ENCODE results near the gene GGCT.

GGCT gene

DNA sequence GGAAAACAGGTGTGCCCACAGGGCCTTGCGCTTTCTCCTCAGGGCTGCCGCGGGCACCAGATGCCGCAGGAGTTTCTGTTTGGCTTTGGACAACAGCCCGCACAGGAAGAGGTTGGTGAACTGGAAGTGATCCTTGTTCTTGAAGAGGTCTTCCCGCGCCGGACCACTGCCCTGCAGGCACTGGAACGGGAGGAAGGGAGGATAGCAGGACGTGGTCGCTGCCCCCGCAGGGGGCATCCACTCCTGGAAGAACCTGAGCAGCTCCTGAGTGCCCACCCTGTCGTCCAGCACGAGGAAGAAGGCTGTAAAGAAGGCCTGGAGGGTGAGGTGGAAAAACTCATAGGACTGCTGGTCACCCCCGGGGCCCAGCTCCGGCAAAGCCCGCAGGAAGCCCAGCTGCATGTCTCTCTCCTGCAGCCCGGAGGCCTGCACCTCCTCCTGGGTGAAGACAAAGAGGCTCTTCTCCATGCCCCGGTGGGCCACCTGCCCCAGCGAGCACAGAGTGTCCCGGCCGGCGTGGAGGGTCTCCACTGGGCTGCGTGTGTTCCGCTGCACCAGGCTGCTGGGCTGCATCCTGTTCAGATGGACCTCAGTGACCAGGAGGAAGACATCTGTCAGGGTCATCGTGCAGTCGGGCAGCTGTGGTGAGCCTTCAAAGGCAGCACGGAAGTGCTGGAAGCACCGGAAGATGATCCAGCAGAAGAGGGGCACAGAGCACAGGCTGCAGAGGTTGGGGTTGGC lies 52.9 kb downstream of the GGCT start:
- H3K4me3 ChIP-seq (ENCODE audit: insufficient read depth, low read length, poor library complexity, severe bottlenecking) = no peak overlapping the region
- H3K79me2 ChIP-seq (ENCODE audit: insufficient read depth, low read length) = no peaks in the 10 kb centered on the region
- TF ChIP-seq, protein P1, sequence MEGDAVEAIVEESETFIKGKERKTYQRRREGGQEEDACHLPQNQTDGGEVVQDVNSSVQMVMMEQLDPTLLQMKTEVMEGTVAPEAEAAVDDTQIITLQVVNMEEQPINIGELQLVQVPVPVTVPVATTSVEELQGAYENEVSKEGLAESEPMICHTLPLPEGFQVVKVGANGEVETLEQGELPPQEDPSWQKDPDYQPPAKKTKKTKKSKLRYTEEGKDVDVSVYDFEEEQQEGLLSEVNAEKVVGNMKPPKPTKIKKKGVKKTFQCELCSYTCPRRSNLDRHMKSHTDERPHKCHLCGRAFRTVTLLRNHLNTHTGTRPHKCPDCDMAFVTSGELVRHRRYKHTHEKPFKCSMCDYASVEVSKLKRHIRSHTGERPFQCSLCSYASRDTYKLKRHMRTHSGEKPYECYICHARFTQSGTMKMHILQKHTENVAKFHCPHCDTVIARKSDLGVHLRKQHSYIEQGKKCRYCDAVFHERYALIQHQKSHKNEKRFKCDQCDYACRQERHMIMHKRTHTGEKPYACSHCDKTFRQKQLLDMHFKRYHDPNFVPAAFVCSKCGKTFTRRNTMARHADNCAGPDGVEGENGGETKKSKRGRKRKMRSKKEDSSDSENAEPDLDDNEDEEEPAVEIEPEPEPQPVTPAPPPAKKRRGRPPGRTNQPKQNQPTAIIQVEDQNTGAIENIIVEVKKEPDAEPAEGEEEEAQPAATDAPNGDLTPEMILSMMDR (IDR thresholded peaks at IDR 0.05; ENCODE audit: insufficient read depth, low read length, poor library complexity, severe bottlenecking) = no peak
- TF ChIP-seq EZH2phosphoT487 (conservative IDR thresholded peaks at IDR 0.05; ENCODE audit: low read length) = no peak
- H3K27me3 ChIP-seq (ENCODE audit: low read length) = no peaks in the 10 kb centered on the region
- H2AFZ ChIP-seq (ENCODE audit: low read depth, low read length, severe bottlenecking) = no peak overlapping the region
- no peak overlapping the region for H3K9ac ChIP-seq (ENCODE audit: low read length)
- H3K27ac ChIP-seq (ENCODE audit: low read depth, low read length) = no peak overlapping the region
- no peaks in the 10 kb centered on the region for H3K36me3 ChIP-seq (ENCODE audit: low read length)
- no peaks in the 10 kb centered on the region for H3F3A ChIP-seq (ENCODE audit: insufficient read depth)
- no peaks in the 10 kb centered on the region for H3K9me3 ChIP-seq (ENCODE audit: insufficient read depth, low read length)
- no peaks in the 10 kb centered on the region for H4K20me1 ChIP-seq (ENCODE audit: low read depth, low read length)
- no peaks in the 10 kb centered on the region for H3K9me2 ChIP-seq (replicated peaks; ENCODE audit: insufficient read depth, low read length)
- no peak overlapping the region for H3K4me2 ChIP-seq (ENCODE audit: low read depth, low read length, poor library complexity, severe bottlenecking)

DNA sequence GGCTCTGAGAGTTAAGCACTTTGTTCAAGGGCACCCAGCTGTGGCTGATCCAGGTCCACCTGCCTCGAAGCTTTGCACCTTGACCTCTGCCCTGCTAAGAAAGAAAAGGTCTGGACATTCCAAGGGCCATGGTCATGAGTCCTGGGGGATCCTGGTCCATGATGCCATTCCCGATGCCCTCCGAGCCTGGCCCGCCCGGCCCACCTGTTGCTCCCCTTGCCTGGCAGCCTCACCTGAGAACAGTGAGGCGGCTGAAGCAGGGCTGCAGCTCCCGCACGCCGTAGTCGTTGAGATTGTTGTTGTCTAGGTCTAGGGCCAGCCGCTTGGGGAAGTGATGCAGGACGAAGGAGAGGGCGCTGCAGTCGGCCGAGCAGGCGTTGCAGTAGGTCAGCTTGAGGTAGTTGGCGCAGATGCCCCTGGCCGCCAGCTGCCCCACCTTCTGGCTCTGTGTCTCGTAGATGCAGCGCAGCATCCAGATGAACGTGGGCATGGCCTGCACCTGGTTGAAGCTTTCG lies 53.6 kb downstream of the GGCT start:
- no peaks in the 10 kb centered on the region for H3K79me2 ChIP-seq (ENCODE audit: insufficient read depth, low read length)
- no peaks in the 10 kb centered on the region for H3K9me3 ChIP-seq (ENCODE audit: insufficient read depth, low read length)
- TF ChIP-seq, protein P1 (IDR thresholded peaks at IDR 0.05; ENCODE audit: insufficient read depth, low read length, poor library complexity, severe bottlenecking) = no peak
- no peak for TF ChIP-seq EZH2phosphoT487 (conservative IDR thresholded peaks at IDR 0.05; ENCODE audit: low read length)
- no peak overlapping the region for H3K4me3 ChIP-seq (ENCODE audit: insufficient read depth, low read length, poor library complexity, severe bottlenecking)
- H4K20me1 ChIP-seq (ENCODE audit: low read depth, low read length) = no peaks in the 10 kb centered on the region
- H3K9ac ChIP-seq (ENCODE audit: low read length) = no peak overlapping the region
- H3K27me3 ChIP-seq (ENCODE audit: low read length) = no peaks in the 10 kb centered on the region
- H3K27ac ChIP-seq (ENCODE audit: low read depth, low read length) = no peak overlapping the region
- no peaks in the 10 kb centered on the region for H3K36me3 ChIP-seq (ENCODE audit: low read length)
- H3K4me2 ChIP-seq (ENCODE audit: low read depth, low read length, poor library complexity, severe bottlenecking) = no peak overlapping the region
- no peaks in the 10 kb centered on the region for H3F3A ChIP-seq (ENCODE audit: insufficient read depth)
- no peak overlapping the region for H2AFZ ChIP-seq (ENCODE audit: low read depth, low read length, severe bottlenecking)
- no peaks in the 10 kb centered on the region for H3K9me2 ChIP-seq (replicated peaks; ENCODE audit: insufficient read depth, low read length)

DNA sequence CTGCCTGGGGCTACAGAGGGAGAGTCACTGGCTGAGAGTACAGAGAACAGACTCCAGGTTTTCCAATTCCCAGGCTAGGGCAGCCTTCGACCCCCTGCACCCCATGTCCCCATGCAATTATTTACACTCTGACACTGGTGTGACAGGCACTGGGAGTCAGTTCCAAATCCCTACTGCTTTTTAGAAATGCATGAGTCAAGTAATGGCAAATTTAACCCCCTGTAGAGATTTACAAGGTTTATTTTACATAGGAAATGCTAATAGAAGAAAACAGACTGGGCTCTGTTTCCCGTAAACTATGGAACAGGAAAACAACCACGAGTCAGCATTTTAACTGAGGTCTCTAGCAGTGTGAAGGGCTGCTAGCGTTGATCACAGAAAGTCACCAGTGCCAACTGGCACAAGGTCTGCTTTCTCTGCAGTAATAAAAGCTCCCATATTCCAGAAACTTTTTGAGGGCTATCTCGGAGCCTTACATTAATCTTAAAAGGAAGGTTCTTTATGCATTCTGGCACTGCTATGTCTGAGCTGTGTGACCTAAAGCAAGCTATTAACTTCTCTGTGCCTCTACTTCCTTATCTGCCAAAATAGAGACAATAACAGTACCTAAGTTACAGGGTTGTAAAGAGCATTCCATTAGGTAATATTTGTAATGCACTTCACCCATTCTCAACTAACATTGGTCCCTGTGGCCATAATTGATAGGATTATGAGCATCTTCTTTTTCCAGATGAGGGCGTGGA lies 54.2 kb downstream of the GGCT start:
- H3K9ac ChIP-seq (ENCODE audit: low read length) = no peak overlapping the region
- TF ChIP-seq, protein P1 (IDR thresholded peaks at IDR 0.05; ENCODE audit: insufficient read depth, low read length, poor library complexity, severe bottlenecking) = no peak

More for the DNA sequence above, 54.2 kb downstream of the GGCT start:
- H4K20me1 ChIP-seq (ENCODE audit: low read depth, low read length) = no peaks in the 10 kb centered on the region
- H3F3A ChIP-seq (ENCODE audit: insufficient read depth) = no peaks in the 10 kb centered on the region
- no peak overlapping the region for H2AFZ ChIP-seq (ENCODE audit: low read depth, low read length, severe bottlenecking)
- H3K4me2 ChIP-seq (ENCODE audit: low read depth, low read length, poor library complexity, severe bottlenecking) = no peak overlapping the region
- H3K9me3 ChIP-seq (ENCODE audit: insufficient read depth, low read length) = no peaks in the 10 kb centered on the region
- no peaks in the 10 kb centered on the region for H3K9me2 ChIP-seq (replicated peaks; ENCODE audit: insufficient read depth, low read length)
- no peaks in the 10 kb centered on the region for H3K79me2 ChIP-seq (ENCODE audit: insufficient read depth, low read length)
- H3K27ac ChIP-seq (ENCODE audit: low read depth, low read length) = no peak overlapping the region
- H3K4me3 ChIP-seq (ENCODE audit: insufficient read depth, low read length, poor library complexity, severe bottlenecking) = no peak overlapping the region
- no peaks in the 10 kb centered on the region for H3K27me3 ChIP-seq (ENCODE audit: low read length)
- H3K36me3 ChIP-seq (ENCODE audit: low read length) = no peaks in the 10 kb centered on the region
